Heart right ventricle (tissue), 16 donors: ENCODE data around the gene SEPTIN11. TPM values are rescaled to one million over a fixed set of nuclear protein-coding genes. Genes with fewer than 3 reads are reported as not detected.
"Not testable (repeated sequence)": the region's sequence is repeated elsewhere in the genome, so short reads cannot be mapped to it uniquely, and the experiment has no call there.

ENCODE experiments used
- ATAC-seq, 8 donors: fragments of 200-7000 bp; cut with Tn5 transposase; one replicate each; pipeline ENCODE4 v1.9.1; 2020; ENCODE audit warnings: mild to moderate bottlenecking in 8 of 8, moderate library complexity in 8 of 8, moderate number of reproducible peaks in 1 of 8
- DNase-seq, 2 donors: peaks; one replicate each; pipeline ENCODE4 v3.0.0-alpha.2; 2020
- H3K27ac ChIP-seq, 10 donors: fragments of 200-600 bp; sonication (generic) in 2 of 10; one replicate each; pipeline versions ENCODE4 v1.5.0 to v1.8.0; 2020 to 2022; ENCODE audit warnings: mild to moderate bottlenecking in 3 of 10
- H3K27me3 ChIP-seq, 7 donors: fragments of 200-600 bp; one replicate each; pipeline ENCODE4 v1.8.0; 2021 to 2022; ENCODE audit warnings: mild to moderate bottlenecking in 2 of 7
- H3K36me3 ChIP-seq, 9 donors: fragments of 200-600 bp; sonication (generic) in 1 of 9; one replicate each; pipeline versions ENCODE4 v1.5.0 to v1.8.0; 2020 to 2022; ENCODE audit warnings: mild to moderate bottlenecking in 2 of 9
- H3K4me1 ChIP-seq, 9 donors: fragments of 200-600 bp; sonication (generic) in 1 of 9; one replicate each; pipeline versions ENCODE4 v1.5.0 to v1.8.0; 2020 to 2022; ENCODE audit warnings: mild to moderate bottlenecking in 4 of 9
- H3K4me3 ChIP-seq, 10 donors: fragments of 200-600 bp; sonication (generic) in 2 of 10; one replicate each; pipeline versions ENCODE4 v1.5.0 to v1.8.0; 2020 to 2022; ENCODE audit warnings: mild to moderate bottlenecking in 7 of 10, moderate library complexity in 2 of 10
- H3K9me3 ChIP-seq, 11 donors: fragments of 200-600 bp in 10 of 11; sonication (generic) in 2 of 11; one replicate each; pipeline versions ENCODE4 v1.5.0 to v1.8.0; 2013 to 2022; ENCODE audit warnings: mild to moderate bottlenecking in 2 of 11, control low read depth in 1 of 11, moderate library complexity in 1 of 11
- WGBS, 2 donors: extraction: QIAGEN DNeasy Blood & Tissue Kit; methylation state at CpG; one replicate each; pipeline ENCODE4 v1.1.7; 2013; ENCODE audit warnings: inconsistent platforms in 1 of 2; 5-methylcytosine and 5-hydroxymethylcytosine counted together
- intact Hi-C, 10 donors: fragments of 100-400 bp; cut with DNase I; formaldehyde crosslinking; loops; one replicate each; pipeline versions ENCODE4 v1.11.1 to v1.14.2; 2022
- polyA plus RNA-seq, 2 donors: library from polyadenylated mRNA; stranded (reverse); fragments of 200-250 nt; gene quantifications; one replicate each; pipeline ENCODE4 v1.2.3, GENCODE V29; 2013
- total RNA-seq, 10 donors: library from RNA; stranded (reverse); fragmentation: NEBNext Ultra II Directional in 3 of 10; extraction: Animal tissue kit (Norgen Biotek cat#: 25700) in 3 of 10; gene quantifications; one replicate each; pipeline versions ENCODE4 v1.2.1 to v1.2.4, GENCODE V29; 2021 to 2023
- TF ChIP-seq, protein P1 (sequence below), 9 donors: fragments of 200-600 bp; sonication (generic) in 2 of 9; IDR thresholded peaks; one replicate each; pipeline versions ENCODE4 v1.5.0 to v1.8.0; 2021 to 2022; ENCODE audit warnings: antibody characterized with exemption in 9 of 9, mild to moderate bottlenecking in 5 of 9, moderate library complexity in 1 of 9
- donor health status: Arrhythmogenic right ventricular cardiomyopathy.
- donor health status: ischemic (EF 13 %, LVEDD 7.1; RV severe dilation, severe dysfunction).
- donor health status: healthy with polysubstance abuse.
- donor health status: DM: no; HTN: yes; CAD: no.
- donor health status: DM: no; HTN: no; CAD: no.
- donor health status: ischemic (EF 25% LVEDD 6.9; RV normal size, moderate dysfunction).
- donor health status: ischemic (EF 25% LVEDD 5.7; RV mildly dilated, moderate dysfunction).
- donor health status: healthy.
- donor health status: DM: yes; HTN: yes; CAD: no.
- donor health status: Ischemic cardiomyopathy.
- donor health status: ischemic (EF 35%, LVEDD 5.7; RV mildly dilated, moderate dysfunction).
- donor health status: nonischemic (EF 11% LVEDD 7.7; RV severe dilation, severe dysfunction).
- donor health status: DM: yes; HTN: yes; CAD: no.
- donor health status: PGD.
- donor health status: ischemic (EF 29% LVEDD 5.4; RV normal size, mild dysfunction).
- donor health status: nonischemic (EF 23%, LVEDD 6.1; RV moderate dilation, normal function).

The SEPTIN11 gene
- total and polyA plus RNA-seq, 12 donors: 11.2 to 55.2 (median 29.9) TPM

DNA sequence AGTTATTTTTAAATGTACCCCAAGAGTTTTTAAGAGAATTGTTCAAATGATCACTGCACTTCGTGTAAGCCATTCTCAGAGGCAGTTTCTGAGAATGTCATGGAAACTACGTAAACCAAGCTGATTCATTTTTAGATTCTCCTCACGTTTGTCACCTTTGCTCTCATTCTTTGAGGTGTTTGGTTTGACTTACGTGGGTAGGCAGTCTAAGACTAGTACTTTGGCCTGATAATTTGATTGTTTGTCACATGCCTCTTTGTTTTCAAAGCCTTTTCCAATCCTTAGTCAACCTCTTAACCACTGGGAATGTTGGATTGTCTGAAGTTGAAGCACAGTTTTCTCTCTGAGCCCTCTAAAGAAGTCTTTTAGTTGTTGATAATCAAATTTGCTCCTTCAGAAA is 10.5 kb downstream of the SEPTIN11 start:
- peaks cover 0 to 32% (median 4%) of the 10 kb centered on the region in 9 donors for H3K4me1 ChIP-seq
- H3K36me3 ChIP-seq: no peaks in the 10 kb centered on the region
- H3K9me3 ChIP-seq: no peaks in the 10 kb centered on the region
- intact Hi-C loops: no loop called here
- H3K27me3 ChIP-seq: no peaks in the 10 kb centered on the region
- H3K4me3 ChIP-seq: no peak overlapping the region
- no peak for DNase-seq
- no peak overlapping the region for H3K27ac ChIP-seq
- WGBS, 2 donors: 93% methylated on average over 4 of the region's 4 CpGs
- TF ChIP-seq, protein P1, sequence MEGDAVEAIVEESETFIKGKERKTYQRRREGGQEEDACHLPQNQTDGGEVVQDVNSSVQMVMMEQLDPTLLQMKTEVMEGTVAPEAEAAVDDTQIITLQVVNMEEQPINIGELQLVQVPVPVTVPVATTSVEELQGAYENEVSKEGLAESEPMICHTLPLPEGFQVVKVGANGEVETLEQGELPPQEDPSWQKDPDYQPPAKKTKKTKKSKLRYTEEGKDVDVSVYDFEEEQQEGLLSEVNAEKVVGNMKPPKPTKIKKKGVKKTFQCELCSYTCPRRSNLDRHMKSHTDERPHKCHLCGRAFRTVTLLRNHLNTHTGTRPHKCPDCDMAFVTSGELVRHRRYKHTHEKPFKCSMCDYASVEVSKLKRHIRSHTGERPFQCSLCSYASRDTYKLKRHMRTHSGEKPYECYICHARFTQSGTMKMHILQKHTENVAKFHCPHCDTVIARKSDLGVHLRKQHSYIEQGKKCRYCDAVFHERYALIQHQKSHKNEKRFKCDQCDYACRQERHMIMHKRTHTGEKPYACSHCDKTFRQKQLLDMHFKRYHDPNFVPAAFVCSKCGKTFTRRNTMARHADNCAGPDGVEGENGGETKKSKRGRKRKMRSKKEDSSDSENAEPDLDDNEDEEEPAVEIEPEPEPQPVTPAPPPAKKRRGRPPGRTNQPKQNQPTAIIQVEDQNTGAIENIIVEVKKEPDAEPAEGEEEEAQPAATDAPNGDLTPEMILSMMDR (IDR thresholded peaks at IDR 0.05): no peak
- ATAC-seq: no peak

- Histone ChIP-seq H3K27ac (no peak overlapping the region), H3K27me3 (no peaks in the 10 kb centered on the region), H3K9me3 (no peaks in the 10 kb centered on the region), H3K4me3 (no peak overlapping the region), H3K36me3 (no peaks in the 10 kb centered on the region), H3K4me1 (peaks cover 0 to 14% (median 0%) of the 10 kb centered on the region in 9 donors)
- WGBS, 2 donors: 74 to 75% methylated on average over 5 of the region's 5 CpGs
- DNase-seq: no peak
- no peak for ATAC-seq
- TF ChIP-seq, protein P1 (IDR thresholded peaks at IDR 0.05): no peak
- intact Hi-C loops: no loop called here
These were observed 13.0 kb downstream of the SEPTIN11 start for GRCh38 chr4:76962406-76963130.

GRCh38 chr4:76963131-76963750 is 13.7 kb downstream of the SEPTIN11 start:
- TF ChIP-seq, protein P1 (IDR thresholded peaks at IDR 0.05): no peak
- no peaks in the 10 kb centered on the region for H3K27me3 ChIP-seq
- H3K36me3 ChIP-seq: no peaks in the 10 kb centered on the region
- WGBS, 2 donors: 81 to 84% methylated on average over 4 of the region's 4 CpGs
- DNase-seq: no peak
- ATAC-seq: no peak
- H3K4me3 ChIP-seq: no peak overlapping the region
- intact Hi-C loops: no loop called here
- H3K27ac ChIP-seq: no peak overlapping the region
- H3K4me1 ChIP-seq: peaks cover 0 to 17% (median 0%) of the 10 kb centered on the region in 9 donors
- no peaks in the 10 kb centered on the region for H3K9me3 ChIP-seq

DNA sequence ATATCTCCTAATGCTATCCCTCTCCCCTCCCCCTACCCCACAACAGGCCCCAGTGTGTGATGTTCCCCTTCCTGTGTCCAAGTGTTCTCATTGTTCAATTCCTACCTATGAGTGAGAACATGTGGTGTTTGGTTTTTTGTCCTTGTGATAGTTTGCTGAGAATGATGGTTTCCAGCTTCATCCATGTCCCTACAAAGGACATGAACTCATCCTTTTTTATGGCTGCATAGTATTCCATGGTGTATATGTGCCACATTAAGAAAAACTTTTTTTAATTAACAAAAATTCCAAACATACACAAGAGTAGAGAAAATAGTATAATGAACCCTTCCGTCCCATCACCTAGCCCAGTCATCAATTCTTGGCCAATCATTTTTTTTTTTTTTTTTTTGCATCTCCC is 14.4 kb downstream of the SEPTIN11 start:
- H3K27ac ChIP-seq, DNase-seq, H3K27me3 ChIP-seq, H3K36me3 ChIP-seq, H3K4me3 ChIP-seq, intact Hi-C loops, ATAC-seq, H3K9me3 ChIP-seq: not testable (repeated sequence)
- 95 to 100% methylated on average over 1 of the region's 1 CpG for WGBS, 2 donors
- H3K4me1 ChIP-seq: peaks cover 0 to 20% (median 0%) of the 10 kb centered on the region in 9 donors

DNA sequence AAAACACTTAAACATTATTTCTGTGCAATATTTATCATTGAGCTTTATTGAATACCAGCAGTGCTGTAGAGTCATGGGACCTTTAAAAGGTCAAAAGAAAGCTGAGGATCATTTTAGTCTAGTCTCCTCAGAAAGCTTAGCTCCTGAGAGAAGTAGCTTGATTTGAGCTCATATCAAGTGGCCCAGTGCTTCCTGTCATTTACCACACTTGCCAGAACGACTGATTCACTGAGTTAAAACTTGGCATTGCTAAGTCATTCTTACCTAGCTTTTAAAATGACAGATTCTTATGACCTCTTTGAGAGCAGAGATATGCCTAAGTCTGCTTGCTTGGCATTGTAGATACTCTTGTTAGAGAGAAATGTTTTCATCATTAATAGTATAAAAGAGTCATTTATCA is 15.2 kb downstream of the SEPTIN11 start:
- H3K4me1 ChIP-seq: peaks cover 0 to 28% (median 2%) of the 10 kb centered on the region in 9 donors
- 28 to 44% methylated on average over 1 of the region's 1 CpG for WGBS, 2 donors
- intact Hi-C loops: no loop called here
- no peaks in the 10 kb centered on the region for H3K9me3 ChIP-seq
- H3K4me3 ChIP-seq: no peak overlapping the region
- no peak overlapping the region for H3K27ac ChIP-seq
- no peaks in the 10 kb centered on the region for H3K36me3 ChIP-seq
- TF ChIP-seq, protein P1 (IDR thresholded peaks at IDR 0.05): no peak
- ATAC-seq: no peak
- H3K27me3 ChIP-seq: no peaks in the 10 kb centered on the region
- no peak for DNase-seq
